ENCODE results near the gene FHOD3. TPM values are rescaled to one million over a fixed set of nuclear protein-coding genes. Genes with fewer than 3 reads are reported as not detected.
"Not testable (repeated sequence)": the region's sequence is repeated elsewhere in the genome, so short reads cannot be mapped to it uniquely, and the experiment has no call there.

FHOD3 gene
- total RNA-seq, 2 donors from 2014 or later = not detected

DNA sequence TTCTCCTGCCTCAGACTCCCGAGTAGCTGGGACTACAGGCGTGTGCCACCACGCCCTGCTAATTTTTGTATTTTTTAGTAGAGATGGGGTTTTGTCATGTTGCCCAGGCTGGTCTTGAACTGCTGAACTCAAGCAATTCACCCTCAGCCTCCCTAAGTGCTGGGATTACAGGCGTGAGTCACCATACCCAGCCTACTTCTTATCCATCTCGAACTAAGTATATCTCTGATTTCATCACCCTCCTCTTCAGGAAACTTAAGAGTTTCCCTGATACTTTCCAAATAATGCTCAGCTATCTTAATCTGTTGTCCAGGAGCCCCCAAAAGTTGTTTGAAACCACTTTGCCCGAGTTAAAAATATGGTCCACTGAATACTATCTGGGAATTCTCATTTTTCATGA lies 59.2 kb downstream of the FHOD3 start:
- H3K4me3 Mint-ChIP-seq; H3K27ac Mint-ChIP-seq; H3K36me3 Mint-ChIP-seq; H3K4me1 Mint-ChIP-seq (ENCODE audit: low read depth in 2 of 2); H3K9me3 Mint-ChIP-seq; ATAC-seq; DNase-seq (ENCODE audit: low spot score): not testable (repeated sequence)
- peaks cover under 1 to 11% of the 10 kb centered on the region in 2 donors for H3K27me3 Mint-ChIP-seq

DNA sequence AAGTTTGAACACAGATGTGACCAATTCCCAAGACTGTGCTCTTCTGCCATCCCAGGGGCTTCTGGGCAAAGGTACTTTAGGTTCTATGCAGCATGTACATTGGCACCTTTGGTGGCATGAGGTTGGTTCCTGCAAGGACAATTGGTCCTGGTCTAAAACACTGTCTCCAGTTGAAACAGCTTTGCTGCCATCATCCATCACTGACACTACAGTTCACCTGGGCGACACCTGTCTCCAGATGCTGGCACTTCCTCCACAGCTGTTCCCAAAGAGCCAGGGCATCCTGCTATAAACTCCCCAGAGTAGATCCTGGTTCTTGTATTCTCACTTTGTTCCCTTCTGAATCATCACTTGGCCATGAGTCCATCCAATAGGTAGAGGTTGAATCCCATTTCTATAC lies 60.6 kb downstream of the FHOD3 start:
- peaks cover 0 to 10% of the 10 kb centered on the region in 2 donors for H3K27me3 Mint-ChIP-seq
- no peaks in the 10 kb centered on the region for H3K36me3 Mint-ChIP-seq
- no peaks in the 10 kb centered on the region for H3K4me1 Mint-ChIP-seq (ENCODE audit: low read depth in 2 of 2)
- ATAC-seq (no peak), DNase-seq (ENCODE audit: low spot score) (no peak)
- H3K27ac Mint-ChIP-seq = no peak overlapping the region
- no peaks in the 10 kb centered on the region for H3K9me3 Mint-ChIP-seq
- H3K4me3 Mint-ChIP-seq = no peak overlapping the region

DNA sequence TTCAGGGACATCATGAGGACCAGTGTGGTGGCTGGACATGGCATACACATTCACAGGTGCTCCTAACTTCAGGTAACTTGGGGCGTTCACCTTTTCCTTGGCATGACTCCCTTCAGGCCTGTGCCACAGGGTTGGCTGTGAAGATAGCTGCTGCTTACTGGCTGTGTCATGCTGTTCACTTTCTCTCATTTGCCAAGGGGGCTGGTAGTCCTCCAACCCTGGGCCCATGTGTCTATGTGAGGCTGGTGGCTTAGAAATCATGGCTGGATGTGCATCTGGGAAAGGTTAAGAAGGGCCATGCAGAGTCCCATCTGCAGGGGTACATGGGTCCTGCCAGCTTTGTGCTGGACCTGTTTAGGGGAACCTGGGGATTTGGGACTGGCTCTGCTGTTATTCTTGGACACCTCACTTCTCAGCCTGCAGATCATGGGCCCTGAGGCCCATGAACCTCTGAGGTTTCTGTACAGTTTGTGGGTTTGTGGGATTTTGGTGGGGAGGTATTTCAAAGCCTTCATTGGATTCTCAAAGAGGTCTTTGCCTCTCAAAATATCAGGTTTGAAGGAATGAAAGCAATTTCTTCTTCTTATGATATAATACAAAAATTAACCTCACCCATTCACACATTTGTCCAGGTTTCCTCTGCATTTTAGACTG lies 62.9 kb downstream of the FHOD3 start:
- no peak for DNase-seq (ENCODE audit: low spot score)
- Mint-ChIP-seq H3K27me3 (peaks cover 12 to 20% of the 10 kb centered on the region in 2 donors), H3K4me1 (ENCODE audit: low read depth in 2 of 2) (no peaks in the 10 kb centered on the region), H3K27ac (no peak overlapping the region), H3K4me3 (no peak overlapping the region), H3K36me3 (no peaks in the 10 kb centered on the region), H3K9me3 (no peaks in the 10 kb centered on the region)
- ATAC-seq = no peak

DNA sequence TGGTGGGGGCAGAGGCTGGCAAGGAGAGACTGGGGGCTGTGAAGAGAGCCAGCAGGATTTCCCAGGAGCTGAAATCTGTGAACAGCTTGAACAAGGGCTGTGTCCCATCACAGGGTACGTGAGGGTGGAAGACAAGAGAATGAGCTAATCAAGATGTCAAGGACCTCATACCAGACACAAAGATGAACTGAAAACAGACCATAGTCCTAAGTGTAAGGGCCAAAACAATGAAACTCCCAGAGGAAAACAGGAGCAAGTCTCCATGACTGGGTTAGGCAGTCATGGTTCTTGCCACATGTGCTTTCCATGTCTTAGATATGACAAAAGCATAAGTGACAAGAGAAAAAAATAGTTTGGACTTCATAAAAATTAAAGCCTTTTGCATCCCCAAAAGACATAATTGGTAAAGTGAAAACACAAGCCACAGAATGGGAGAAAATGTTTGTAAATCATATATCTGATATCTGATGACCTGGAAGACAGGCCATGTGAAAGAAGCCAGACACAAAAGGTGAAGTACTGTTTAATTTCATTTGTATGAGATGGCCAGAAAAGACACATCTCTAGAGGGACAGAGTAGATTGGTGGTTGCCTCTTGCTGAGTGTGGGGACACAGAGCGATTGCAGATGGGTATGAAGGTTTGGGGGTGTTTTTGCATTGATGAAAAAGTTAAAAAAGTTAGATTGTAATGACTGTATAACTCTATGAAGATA lies 67.6 kb downstream of the FHOD3 start:
- ATAC-seq (no peak), DNase-seq (ENCODE audit: low spot score) (no peak)
- no peaks in the 10 kb centered on the region for H3K9me3 Mint-ChIP-seq
- no peak overlapping the region for H3K4me3 Mint-ChIP-seq
- no peaks in the 10 kb centered on the region for H3K36me3 Mint-ChIP-seq
- H3K4me1 Mint-ChIP-seq (ENCODE audit: low read depth in 2 of 2) = no peaks in the 10 kb centered on the region
- peaks cover 22 to 27% of the 10 kb centered on the region in 2 donors for H3K27me3 Mint-ChIP-seq
- no peak overlapping the region for H3K27ac Mint-ChIP-seq

DNA sequence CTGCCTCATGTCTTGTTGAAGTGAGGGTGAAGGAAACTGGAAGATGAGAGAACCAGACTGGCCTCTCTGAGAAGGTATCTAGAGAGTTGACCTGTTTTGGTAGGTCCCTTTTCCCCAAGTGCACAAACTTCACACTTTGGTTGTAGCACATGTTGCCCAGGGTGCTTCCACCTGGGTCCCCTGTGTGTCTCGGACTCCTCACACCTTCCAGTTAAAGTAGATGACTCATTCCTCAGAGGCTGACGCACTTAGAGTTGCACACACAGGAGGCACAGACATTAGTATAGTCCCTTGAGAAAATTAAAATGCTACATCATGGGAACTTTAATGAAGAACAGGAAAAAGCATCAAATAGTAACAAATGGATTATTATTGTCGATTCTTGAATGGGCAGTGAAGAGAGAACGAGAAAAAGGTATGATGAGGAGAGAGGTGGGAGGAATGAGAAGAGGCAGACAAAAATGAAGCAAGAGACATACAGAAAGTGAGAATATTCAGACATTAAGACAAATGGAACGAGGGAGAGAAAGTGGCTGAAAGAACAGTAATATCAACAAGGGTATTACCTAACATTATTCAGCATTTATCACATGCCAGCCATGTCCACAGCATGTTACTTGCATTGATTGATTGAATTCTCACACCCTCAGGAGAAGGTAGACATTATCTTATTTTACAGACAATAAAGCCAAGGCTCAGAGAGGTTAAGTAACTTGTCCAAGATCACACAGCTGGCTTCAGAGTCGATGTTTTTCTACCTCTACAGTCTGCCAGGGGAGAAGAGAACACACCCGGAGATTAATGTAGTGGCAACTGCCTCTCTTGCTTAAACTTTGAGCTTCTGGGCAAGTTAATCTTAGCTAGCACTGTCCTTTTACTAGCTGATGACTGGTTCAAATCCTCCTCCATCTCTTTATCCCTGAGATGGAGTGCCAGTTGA lies 68.6 kb downstream of the FHOD3 start:
- no peak overlapping the region for H3K4me3 Mint-ChIP-seq
- H3K27me3 Mint-ChIP-seq = peaks cover 20 to 30% of the 10 kb centered on the region in 2 donors
- ATAC-seq = no peak

DNA sequence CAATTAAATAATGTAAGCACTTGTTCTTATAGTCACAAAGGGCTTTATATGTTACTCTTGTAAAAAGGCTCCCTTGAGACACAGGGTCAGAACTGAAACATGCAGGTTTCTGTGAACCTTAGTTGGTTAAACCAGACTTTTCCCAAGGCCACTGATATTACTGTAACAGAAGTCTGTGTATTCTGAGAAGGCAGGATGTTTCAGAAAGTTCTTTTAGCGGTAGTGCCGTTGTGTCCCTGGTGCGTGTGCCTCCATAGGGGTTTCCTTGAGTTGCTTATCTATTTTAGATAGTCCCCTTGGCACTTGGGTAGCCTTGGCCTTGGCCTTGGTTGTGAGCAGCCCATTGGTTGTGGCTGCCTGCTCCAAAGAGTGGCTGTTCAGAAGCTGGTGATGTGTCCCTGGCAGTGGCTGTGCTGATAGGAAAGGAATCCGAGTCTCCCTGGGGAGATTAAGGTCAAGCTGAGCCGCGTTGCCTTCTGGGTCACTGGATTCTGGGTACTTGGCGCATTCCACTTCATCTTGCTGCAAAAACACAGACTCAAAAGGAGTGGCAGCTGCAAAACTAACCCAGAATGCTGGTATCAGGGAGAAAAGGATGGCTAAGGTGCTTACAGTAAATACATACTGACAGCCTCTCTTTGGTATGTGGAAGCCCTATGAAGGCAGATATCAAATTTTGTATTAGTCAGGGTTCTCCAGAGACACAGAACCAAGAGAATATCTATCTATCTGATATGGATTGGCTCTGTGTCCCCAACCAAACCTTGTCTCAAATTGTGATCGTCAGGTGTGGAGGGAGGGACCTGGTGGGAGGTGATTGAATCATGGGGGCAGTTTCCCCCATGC lies 69.7 kb downstream of the FHOD3 start:
- Mint-ChIP-seq H3K36me3 (no peaks in the 10 kb centered on the region), H3K27ac (no peak overlapping the region)

More for the DNA sequence above, 68.6 kb downstream of the FHOD3 start:
- no peaks in the 10 kb centered on the region for H3K36me3 Mint-ChIP-seq
- H3K4me1 Mint-ChIP-seq (ENCODE audit: low read depth in 2 of 2) = no peaks in the 10 kb centered on the region
- DNase-seq (ENCODE audit: low spot score) = no peak
- no peak overlapping the region for H3K27ac Mint-ChIP-seq
- H3K9me3 Mint-ChIP-seq = no peaks in the 10 kb centered on the region

DNA sequence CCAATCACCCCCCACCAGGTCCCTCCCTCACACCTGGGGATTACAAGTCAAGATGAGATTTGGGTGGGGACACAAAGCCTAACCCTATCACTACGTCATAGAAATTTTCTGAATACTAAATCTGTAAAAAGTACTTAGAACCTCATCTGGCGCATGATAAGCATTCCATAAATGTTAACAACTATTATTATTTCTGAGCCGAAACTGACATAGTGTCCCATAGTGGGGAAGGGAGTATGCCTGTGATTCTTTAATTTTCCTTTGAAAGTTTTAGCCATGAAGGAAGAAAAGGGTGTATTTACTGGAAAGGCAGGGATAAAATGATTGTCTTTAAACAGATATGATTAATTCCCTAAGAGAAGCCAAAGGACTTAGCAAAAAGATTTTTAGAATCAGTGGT lies 71.4 kb downstream of the FHOD3 start:
- H3K4me3 Mint-ChIP-seq = no peak overlapping the region
- no peak for ATAC-seq
- no peaks in the 10 kb centered on the region for H3K36me3 Mint-ChIP-seq
- H3K4me1 Mint-ChIP-seq (ENCODE audit: low read depth in 2 of 2) = no peaks in the 10 kb centered on the region
- DNase-seq (ENCODE audit: low spot score) = no peak
- no peaks in the 10 kb centered on the region for H3K9me3 Mint-ChIP-seq
- H3K27me3 Mint-ChIP-seq = peaks cover 38 to 52% of the 10 kb centered on the region in 2 donors
- no peak overlapping the region for H3K27ac Mint-ChIP-seq

More for the DNA sequence above, 69.7 kb downstream of the FHOD3 start:
- no peak for DNase-seq (ENCODE audit: low spot score)
- peaks cover 28 to 41% of the 10 kb centered on the region in 2 donors for H3K27me3 Mint-ChIP-seq
- H3K9me3 Mint-ChIP-seq = no peaks in the 10 kb centered on the region
- ATAC-seq = no peak
- no peak overlapping the region for H3K4me3 Mint-ChIP-seq
- no peaks in the 10 kb centered on the region for H3K4me1 Mint-ChIP-seq (ENCODE audit: low read depth in 2 of 2)

DNA sequence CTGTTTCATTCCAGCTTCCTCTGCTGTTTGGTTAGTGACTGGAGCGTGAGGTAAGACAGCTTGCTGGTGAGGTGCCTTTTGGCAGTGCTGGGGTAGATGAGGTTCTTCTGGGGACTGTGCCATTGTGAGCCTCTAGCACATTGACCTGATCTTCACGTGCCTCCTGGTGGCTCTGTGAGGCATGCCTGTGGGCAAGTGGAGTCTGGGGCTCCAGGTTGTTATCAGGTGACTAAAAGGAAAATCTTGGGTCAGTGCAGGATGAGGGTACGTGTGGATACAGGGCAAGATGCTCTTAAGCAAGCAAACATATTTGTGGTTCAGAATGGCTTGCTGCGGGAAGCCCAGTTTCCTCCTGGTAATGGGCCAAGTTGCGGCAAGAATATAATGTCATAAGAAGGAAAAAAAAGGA lies 75.4 kb downstream of the FHOD3 start:
- no peaks in the 10 kb centered on the region for H3K4me1 Mint-ChIP-seq (ENCODE audit: low read depth in 2 of 2)
- H3K27me3 Mint-ChIP-seq = peaks cover 29 to 40% of the 10 kb centered on the region in 2 donors
- no peak for ATAC-seq
- no peaks in the 10 kb centered on the region for H3K36me3 Mint-ChIP-seq
- DNase-seq (ENCODE audit: low spot score) = no peak
- no peak overlapping the region for H3K27ac Mint-ChIP-seq
- no peak overlapping the region for H3K4me3 Mint-ChIP-seq
- H3K9me3 Mint-ChIP-seq = no peaks in the 10 kb centered on the region

DNA sequence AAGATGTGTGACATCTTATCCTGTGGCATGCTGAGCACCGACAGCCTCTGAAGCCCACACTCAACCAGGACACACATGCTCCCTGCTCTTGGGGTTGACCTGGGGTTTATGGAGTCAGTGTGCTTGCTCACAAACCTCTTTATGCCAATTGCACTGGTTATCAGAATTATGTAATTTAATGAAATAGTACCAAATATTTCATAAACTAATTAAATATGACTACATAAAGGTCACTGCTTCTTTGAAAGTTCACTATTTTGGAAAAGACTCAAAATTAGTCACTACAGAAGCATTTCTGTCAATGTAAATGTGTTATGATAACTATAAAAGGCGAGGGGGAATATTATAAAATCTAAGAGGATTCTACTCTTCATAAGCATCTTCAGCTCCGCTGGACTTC lies 76.7 kb downstream of the FHOD3 start:
- Mint-ChIP-seq H3K4me1 (ENCODE audit: low read depth in 2 of 2) (no peaks in the 10 kb centered on the region), H3K9me3 (no peaks in the 10 kb centered on the region), H3K27me3 (peaks cover 27 to 36% of the 10 kb centered on the region in 2 donors), H3K4me3 (no peak overlapping the region), H3K27ac (no peak overlapping the region), H3K36me3 (no peaks in the 10 kb centered on the region)
- no peak for DNase-seq (ENCODE audit: low spot score)
- no peak for ATAC-seq

DNA sequence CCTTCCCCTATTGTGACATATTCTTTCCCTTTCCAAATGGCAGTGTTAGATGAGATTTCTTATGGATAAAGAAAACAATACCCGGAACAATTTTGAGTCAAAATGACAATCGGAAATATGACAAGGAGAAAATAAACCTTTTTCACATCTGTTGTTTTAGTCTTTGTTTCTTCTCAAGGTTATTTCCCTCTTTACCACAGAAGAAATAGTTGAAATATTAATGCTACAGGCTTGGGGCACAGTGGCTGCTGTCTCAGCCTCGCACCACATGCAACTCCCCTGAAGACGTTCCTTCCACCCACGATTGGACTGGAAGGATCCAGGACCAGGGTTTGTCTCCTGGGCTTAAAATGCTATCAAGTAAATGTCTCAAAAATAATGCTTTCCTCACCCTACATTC lies 77.6 kb downstream of the FHOD3 start:
- Mint-ChIP-seq H3K27ac (no peak overlapping the region), H3K27me3 (peaks cover 27 to 36% of the 10 kb centered on the region in 2 donors), H3K36me3 (no peaks in the 10 kb centered on the region), H3K9me3 (no peaks in the 10 kb centered on the region), H3K4me1 (ENCODE audit: low read depth in 2 of 2) (no peaks in the 10 kb centered on the region), H3K4me3 (no peak overlapping the region)
- DNase-seq (ENCODE audit: low spot score) (no peak), ATAC-seq (no peak)

DNA sequence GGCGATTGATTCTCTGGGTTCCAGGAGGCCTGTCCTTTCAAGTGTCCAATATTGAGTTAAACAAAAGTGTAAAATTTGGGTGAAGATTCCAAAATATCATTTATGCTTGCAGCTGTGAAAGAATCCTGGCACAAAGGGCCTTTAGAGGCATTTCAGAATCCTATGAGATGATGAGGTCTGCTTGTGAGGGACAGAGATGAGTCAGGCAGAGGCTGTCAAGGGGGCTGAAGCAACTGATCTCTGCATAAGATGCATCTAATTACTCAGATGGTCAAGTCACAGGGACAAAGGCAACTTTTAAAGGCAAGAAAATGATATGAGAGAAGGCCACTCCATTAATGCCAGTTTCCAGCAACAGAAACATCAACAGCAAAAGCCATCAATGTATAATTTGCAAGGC lies 78.8 kb downstream of the FHOD3 start:
- Mint-ChIP-seq H3K4me1 (ENCODE audit: low read depth in 2 of 2) (no peaks in the 10 kb centered on the region), H3K27ac (no peak overlapping the region), H3K27me3 (peaks cover 31 to 36% of the 10 kb centered on the region in 2 donors), H3K9me3 (no peaks in the 10 kb centered on the region), H3K36me3 (no peaks in the 10 kb centered on the region), H3K4me3 (no peak overlapping the region)
- no peak for DNase-seq (ENCODE audit: low spot score)
- no peak for ATAC-seq

DNA sequence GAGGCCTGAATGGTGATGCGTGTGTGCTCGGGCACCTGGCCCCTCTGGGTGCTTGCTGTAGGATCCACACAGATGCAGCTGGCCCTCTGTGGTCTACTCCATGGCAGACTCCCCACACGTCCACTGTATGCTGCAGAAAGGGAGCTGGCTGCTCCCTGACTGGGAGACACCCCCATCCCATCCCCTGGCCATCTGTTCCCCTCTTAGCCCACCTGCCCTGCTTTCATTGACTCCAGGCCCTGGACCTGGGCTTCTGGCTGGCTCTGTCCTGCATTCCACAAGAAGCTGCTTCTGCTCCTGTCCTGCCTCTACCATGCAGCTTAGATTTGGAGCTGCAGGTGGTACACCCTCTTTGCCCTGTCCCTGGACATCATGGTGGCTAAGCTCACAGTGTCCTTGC lies 80.1 kb downstream of the FHOD3 start:
- Mint-ChIP-seq H3K27ac (no peak overlapping the region), H3K27me3 (peaks cover 20 to 23% of the 10 kb centered on the region in 2 donors), H3K9me3 (no peaks in the 10 kb centered on the region), H3K4me1 (ENCODE audit: low read depth in 2 of 2) (no peaks in the 10 kb centered on the region), H3K4me3 (no peak overlapping the region), H3K36me3 (no peaks in the 10 kb centered on the region)
- ATAC-seq = peak in 1 of 2 donors; percentile 60
- no peak for DNase-seq (ENCODE audit: low spot score)

DNA sequence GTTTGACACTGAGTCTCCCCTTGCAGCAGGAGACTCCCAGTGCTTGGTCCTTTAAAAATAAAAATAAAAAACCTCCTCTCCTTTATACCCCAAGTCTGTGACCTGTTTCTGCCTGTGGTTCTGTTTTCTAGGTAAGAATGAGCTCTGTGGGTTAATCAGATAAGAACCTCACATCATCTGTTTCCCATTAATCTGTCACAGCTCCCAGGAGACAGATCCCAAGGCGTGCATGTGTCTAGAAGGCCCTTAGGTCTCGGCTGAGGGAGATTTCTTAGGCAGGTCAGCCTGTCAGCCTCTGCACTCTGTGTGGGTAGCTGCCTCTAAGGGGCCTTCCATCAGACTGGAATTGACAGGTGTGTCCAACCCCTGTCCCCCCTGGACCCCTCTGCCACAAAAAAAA lies 80.7 kb downstream of the FHOD3 start:
- peaks cover 15 to 18% of the 10 kb centered on the region in 2 donors for H3K27me3 Mint-ChIP-seq
- H3K36me3 Mint-ChIP-seq = no peaks in the 10 kb centered on the region

More for the DNA sequence above, 80.7 kb downstream of the FHOD3 start:
- DNase-seq (ENCODE audit: low spot score) = no peak
- H3K9me3 Mint-ChIP-seq = no peaks in the 10 kb centered on the region
- no peak for ATAC-seq
- no peak overlapping the region for H3K4me3 Mint-ChIP-seq
- H3K4me1 Mint-ChIP-seq (ENCODE audit: low read depth in 2 of 2) = no peaks in the 10 kb centered on the region
- H3K27ac Mint-ChIP-seq = no peak overlapping the region

Data from natural killer cell treated with Interleukin-12 subunit alpha and Interleukin-12 subunit beta and Interleukin-15 and Interleukin-18, amount 100 ng/mL, for 72 hours (primary cell).